GM21526 (cell line): ENCODE measurements around the gene RPL38.

Experiments
- ATAC-seq: cut with Tn5 transposase; IDR thresholded peaks from one replicate; pipeline ENCODE4 v1.9.1; 2021; ENCODE audit warnings: moderate library complexity; ENCODE audit not compliant: unreplicated experiment, low FRiP score

RPL38 gene

DNA sequence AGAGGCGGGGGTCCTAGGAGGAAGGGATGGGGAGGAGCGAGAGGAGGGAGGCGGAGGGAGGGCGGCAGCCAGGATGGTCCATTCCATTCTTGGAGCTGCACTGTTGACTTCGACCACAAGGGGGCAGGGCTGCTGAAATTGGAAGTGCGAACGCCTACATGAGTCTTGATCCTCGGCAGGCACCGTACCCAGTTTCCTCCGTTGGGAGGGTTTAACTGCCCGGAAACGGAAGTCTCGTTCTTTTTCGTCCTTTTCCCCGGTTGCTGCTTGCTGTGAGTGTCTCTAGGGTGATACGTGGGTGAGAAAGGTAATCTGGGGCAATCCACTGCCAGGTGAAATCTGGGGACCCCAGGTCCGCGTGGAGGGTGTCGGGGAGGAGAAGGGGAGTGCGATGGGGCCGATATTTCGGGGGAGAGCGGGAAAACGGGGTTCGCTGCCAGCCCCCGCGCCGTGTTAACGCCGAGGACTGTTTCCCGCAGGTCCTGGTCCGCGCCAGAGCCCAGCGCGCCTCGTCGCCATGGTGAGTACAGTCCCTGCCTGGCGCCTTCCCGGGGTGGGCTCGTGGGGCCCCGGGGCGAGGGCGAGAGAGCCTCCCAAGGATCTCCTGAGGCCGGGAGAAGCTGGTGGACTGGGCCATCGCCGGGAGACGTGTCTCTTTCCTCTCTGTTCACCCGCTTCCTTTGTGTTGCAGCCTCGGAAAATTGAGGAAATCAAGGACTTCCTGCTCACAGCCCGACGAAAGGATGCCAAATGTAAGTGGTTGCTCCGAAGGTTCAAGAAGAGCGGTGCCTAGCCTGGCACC, at the start of gene RPL38:
RPL38 (plus strand) TSS at position 240 of the 802 bp plus-strand sequence; CDS start at position 518, 278 bp downstream.
- peak; percentile 64 for ATAC-seq

DNA sequence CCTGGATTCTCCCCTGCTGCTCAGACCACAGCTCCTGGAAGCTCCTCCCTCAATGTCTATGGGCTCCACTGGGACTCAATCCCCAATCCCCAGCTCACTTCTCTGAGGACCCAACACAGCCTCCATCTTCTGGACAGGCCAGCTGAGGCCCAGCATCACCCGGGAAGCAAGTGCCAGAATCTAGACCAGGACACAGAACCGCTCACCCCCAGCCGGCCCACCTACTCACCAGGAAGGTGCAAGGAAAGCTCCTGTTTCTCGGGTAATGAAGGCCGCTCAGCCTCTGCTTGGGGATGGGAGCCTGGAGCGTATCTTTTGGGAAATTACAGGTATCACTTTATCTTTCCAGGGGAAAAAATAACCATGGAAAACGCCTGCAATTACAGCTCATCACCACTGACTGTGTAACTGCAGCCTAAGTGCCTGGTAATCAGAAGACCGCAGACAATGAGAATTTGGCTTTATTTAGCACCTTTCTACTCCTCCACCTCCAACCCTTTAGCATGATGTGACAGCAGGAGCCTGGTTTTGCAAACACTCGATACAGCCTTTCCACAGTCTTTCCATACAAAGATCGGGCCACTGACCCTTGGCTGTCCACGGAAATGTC, 49.6 kb upstream of the RPL38 start:
- no peak for ATAC-seq

DNA sequence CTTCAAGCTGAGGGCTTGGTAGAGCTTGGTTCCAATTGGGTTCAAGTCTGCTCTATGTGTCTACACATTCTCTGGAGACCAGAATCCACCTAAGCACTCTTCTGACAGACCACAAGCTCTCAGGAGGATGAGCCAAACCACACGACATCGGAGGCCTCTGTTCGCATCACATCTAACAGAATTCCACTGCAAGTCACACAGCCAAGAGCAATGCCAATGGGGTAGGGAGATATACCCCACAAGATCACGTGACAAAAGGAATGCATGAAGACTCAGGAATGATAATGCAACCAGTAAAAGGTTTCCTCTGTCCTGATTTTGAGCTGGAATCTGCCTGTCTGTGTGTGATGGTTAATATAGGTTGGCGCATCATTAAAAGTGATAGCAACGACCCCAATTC, 46.6 kb upstream of the RPL38 start:
- no peak for ATAC-seq

GRCh38 chr17:74157366-74157765, 46.1 kb upstream of the RPL38 start:
- ATAC-seq, result no peak

DNA sequence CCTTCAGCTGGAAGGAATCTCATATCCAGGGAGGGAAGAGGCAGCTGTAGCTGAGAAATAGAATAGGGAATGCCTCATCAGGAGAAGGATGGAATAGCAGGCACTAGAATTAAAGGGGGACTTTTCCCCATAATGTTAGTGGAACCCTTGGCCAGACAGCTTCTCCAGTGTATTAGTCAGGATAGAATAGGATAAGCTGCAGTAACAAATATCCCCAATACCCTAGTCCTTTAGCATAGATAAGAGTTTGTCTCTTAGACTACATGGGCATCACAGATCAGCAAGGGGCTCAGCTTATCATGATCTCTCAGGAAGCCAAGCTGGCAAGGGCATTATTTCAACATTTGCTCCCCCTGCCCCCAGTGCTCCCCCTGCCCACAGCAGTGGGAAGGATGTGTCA, 44.7 kb upstream of the RPL38 start:
- no peak for ATAC-seq

DNA sequence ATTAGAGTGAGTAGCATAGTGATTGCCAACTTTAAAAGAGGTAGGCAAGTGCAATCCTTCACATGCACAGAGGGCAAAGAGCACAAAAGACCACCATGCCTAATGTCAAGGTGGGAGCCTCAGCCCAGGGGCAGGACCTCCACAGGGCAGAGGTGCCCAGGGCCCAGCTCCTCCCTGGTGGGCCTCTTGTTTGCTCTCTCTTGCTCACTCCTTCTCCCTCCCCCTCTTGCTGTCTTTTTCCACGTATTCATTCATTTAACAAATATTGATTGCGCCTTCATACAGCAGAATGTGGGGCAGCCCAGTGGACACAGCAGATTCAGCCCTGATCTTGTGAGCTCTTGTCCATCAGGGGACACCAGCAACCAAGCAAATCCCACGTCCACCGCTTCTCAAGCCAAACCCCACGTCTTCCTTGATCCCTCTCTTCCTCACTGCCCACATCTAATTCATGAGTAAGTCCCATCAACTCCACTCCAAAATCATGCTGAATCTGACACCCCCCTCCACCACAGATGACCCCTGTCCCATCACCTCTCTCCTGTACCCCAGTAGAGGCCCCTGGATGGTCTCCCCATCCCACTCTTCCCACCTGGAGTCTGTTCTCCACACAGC, 44.1 kb upstream of the RPL38 start:
- no peak for ATAC-seq

DNA sequence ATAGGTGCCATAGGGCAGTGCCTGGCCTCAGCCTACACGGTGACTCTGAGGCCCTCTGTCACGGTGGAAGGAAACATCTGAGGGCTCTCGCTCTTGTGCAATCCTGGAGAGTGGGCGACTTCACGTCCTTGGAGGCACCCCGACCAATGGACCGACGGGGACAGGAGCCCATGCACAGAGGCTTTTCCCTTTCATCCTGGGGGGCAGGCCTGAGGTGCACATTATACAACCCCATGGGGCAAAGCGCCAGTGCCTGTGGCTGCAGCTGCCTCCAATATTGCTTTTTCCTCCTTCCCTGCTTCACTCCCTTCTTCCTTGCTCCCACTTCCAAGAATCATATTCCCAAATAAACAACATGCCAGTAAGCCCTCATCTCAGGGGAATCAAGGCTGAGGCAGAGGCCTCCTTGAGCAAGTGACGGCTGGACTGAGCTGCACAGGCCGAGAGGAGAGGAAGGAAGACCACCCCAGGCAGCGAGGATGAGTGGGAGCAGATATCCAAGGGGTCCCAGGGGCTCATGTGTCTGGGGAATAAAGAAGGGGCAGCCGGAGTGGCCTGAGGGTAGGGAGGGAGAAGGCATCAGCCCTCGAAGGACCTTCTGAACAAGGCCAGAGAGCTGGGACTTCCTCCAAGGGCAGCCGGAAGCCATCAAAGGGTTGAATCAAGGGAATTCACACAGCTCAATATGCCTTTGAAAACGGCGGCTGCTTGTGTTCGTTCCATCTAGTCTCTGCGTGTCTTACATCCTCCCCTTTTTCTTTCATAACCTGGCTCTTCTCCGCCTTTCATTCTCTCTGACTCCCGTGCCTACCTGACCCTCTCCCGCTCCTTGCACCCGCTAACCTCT, 42.6 kb upstream of the RPL38 start:
- no peak for ATAC-seq

GRCh38 chr17:74161503-74161875, 42.0 kb upstream of the RPL38 start:
- no peak for ATAC-seq

DNA sequence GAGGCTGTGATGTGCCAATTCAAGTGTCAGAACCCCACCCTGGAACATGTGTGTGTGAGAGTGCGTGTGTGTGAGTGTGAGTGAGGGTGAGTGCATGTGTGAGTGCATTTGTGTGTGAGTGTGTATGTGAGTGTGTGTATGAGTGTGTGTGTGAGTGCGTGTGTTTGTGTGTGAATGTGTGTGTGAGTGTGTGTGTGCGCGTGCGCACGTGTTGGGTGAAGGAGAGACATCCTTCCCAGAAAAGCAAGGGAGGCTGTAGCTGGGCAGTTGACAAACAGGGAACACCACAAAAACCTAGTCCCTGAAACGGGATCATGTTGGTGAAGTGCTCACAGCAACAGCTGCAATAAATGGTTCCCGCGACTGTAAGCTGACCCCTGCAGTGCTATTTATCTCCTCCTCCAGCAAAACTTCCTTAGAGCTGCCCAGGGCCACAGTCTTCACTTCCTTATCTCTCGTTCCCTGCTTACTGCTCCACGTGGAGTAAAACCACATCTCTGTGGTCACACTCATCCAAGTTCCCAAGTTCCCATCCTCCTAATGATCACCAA, 40.1 kb upstream of the RPL38 start:
- ATAC-seq, result no peak

GRCh38 chr17:74163836-74164235, 39.6 kb upstream of the RPL38 start:
- no peak for ATAC-seq

DNA sequence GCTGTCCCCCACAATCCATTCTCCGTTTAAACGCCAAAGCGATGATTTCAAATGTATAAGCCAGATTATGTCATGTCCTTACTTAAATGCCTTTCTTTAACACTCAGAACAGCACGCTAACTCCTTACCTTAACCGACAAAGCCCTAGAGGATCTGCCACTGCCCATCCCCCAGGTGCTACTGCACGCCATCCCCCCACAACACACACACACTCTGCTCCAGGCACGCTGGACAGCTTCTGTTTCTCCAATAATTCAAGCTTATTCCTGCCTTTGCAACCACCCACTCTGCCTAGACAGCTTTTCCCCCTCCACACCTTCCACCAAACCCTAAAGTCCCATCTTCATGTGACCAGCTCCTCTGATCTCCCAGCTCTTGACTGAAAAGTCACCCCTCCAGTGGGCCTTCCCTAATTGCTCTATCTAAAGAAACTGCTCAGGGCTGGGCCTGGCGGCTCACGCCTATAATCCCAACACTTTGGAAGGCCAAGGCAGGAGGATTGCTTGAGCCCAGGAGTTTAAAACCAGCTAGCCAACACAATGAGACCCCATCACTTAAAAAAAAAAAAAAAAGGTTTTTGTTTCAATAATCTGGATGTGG, 38.9 kb upstream of the RPL38 start:
- ATAC-seq, result no peak

GRCh38 chr17:74165797-74166365, 37.6 kb upstream of the RPL38 start:
- no peak for ATAC-seq

DNA sequence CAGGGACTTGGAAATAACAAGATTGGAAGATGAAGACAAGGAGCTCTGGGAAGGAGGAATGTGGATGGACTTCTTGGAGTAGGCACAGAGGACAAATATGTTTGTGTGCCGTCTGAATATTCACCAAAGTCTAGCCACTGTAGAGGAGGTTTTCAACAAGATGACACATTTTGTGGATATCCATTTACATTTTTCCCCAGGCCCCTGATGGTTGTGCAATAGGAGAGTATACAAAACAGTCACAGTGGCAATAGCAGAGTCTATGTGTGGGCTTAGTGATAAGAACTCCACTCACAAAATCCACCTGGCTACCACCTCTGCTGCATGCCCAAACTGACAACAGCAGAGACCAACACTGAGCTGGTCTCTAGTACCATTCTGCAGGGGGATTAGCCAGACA, 32.6 kb upstream of the RPL38 start:
- no peak for ATAC-seq

DNA sequence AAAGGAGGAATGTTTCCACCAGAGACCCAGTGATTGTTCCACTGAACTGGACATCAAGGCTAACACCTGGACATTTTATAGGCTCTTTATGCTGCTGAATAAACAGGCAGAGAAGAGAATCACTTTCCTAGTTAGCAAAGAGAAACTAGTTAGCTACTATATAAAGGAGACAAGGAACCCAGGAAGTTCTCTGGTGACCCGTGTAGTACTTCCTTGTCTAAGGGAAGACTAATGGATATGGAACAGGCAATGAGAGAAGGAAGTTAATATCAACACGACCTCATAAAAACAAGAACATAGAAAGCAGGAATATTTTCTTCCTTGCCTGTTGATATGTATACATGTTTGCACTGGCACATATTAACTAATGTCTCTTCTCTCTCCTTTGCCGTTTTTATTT, 30.8 kb upstream of the RPL38 start:
- ATAC-seq, result no peak

- no peak for ATAC-seq
Observed at GRCh38 chr17:74176546-74177001, 26.9 kb upstream of the RPL38 start.

- ATAC-seq, result no peak
Observed at GRCh38 chr17:74177018-74177450, 26.4 kb upstream of the RPL38 start.

- ATAC-seq, result no peak
Observed at GRCh38 chr17:74179576-74179975, 23.9 kb upstream of the RPL38 start.

DNA sequence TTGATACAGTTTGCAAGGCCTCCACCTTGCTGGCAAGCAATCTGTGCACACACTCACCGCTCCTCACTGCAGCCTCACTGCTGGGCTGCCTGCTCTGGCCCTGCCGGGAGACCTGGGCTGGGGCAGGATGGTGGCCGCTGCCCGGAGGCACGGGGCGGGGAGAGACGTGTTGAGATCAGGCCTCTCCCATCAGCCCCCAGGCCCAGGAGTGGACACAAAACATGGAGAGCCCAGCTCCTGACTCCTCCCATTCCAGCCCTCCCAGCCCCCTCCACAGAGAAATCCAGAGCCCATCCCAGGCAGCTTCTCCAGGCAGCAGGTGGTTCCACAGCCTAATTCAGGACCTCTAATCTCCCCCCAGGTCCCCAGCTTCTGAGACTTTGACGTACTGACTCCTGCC, 23.1 kb upstream of the RPL38 start:
- ATAC-seq, result no peak

DNA sequence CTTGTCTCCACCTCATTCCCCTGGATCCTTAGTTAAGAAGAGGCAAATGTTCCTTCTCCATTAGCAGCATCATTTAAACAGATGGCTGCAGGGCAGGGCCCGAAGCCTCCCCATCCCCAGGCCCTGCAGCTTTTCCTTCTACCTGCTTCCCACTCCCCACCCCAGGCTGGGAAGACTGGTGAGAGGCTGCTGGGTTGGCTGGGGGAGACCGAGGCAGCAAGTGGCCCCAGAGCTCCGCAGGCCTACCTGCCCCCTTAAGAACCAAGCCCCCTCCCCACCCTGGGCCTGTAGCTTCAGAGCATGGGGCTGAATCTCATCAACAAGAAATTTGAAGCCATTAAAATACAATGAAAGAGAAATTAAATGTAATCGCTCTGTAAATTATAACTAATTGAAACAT, 22.1 kb upstream of the RPL38 start:
- no peak for ATAC-seq
